Neural progenitor cell (in vitro differentiated cells): Measurements from ENCODE around the gene HMCN1.
"Not testable (repeated sequence)": the region's sequence is repeated elsewhere in the genome, so short reads cannot be mapped to it uniquely, and the experiment has no call there.

ENCODE experiments used
- CTCF ChIP-seq: fragments of 200-600 bp; sonication (generic); IDR thresholded peaks from 2 replicates; pipeline ENCODE4 v1.5.1; 2017; ENCODE audit warnings: antibody characterized with exemption, mild to moderate bottlenecking
- EZH2 ChIP-seq: fragments of 200-600 bp; sonication (generic); IDR thresholded peaks from 2 replicates; pipeline ENCODE4 v1.6.1; 2017; ENCODE audit warnings: antibody characterized with exemption, mild to moderate bottlenecking, moderate library complexity
- EZH2phosphoT487 ChIP-seq: fragments of 200-600 bp; sonication (generic); IDR thresholded peaks from 2 replicates; pipeline ENCODE4 v1.6.1; 2017; ENCODE audit warnings: antibody characterized with exemption

DNA sequence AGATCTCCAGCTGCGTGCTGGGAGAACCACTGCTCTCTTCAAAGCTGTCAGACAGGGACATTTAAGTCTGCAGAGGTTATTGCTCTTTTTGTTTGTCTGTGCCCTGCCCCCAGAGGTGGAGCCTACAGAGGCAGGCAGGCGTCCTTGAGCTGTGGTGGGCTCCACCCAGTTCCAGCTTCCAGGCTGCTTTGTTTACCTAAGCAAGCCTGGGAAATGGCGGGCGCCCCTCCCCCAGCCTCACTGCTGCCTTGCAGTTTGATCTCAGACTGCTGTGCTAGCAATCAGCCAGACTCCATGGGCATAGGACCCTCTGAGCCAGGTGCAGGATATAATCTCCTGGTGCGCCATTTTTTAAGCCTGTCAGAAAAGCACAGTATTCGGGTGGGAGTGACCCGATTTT lies 428.7 kb downstream of the HMCN1 start:
- not testable (repeated sequence) for TF ChIP-seq CTCF, EZH2phosphoT487, EZH2
